Thyroid gland (tissue), 4 donors: Measurements from ENCODE around the gene TPGS2.

Source experiments
- CTCF ChIP-seq, 6 experiments: fragments of 200-600 bp in 3 of 6; fragments of 450-650 bp in 3 of 6; sonication (generic) in 3 of 6; IDR thresholded peaks; one replicate each; pipeline ENCODE4 v1.5.1; 2016 to 2019; ENCODE audit warnings: antibody characterized with exemption in 6 of 6, mild to moderate bottlenecking in 2 of 6, inconsistent platforms in 1 of 6, moderate library complexity in 1 of 6
- POLR2A ChIP-seq, 2 donors: fragments of 450-650 bp; IDR thresholded peaks; one replicate each; pipeline ENCODE4 v1.6.1; 2017; ENCODE audit warnings: antibody characterized with exemption in 2 of 2, mild to moderate bottlenecking in 2 of 2, moderate library complexity in 1 of 2

- TF ChIP-seq CTCF (IDR thresholded peaks at IDR 0.05) (no peak), POLR2A (IDR thresholded peaks at IDR 0.05) (no peak)
Observed at GRCh38 chr18:36819621-36820020, 9.2 kb downstream of the TPGS2 start.
